H9 (cell line): ENCODE results near the gene SIX5. TPM values are rescaled to one million over a fixed set of nuclear protein-coding genes. Genes with fewer than 3 reads are reported as not detected.

Experiments used
- DNase-seq: peaks from one replicate; pipeline ENCODE4 v3.0.0-alpha.2; 2017
- H2AFZ ChIP-seq: one replicate; pipeline ENCODE4 v1.6.1; 2013; ENCODE audit warnings: mild to moderate bottlenecking, low read length, control low read depth, moderate library complexity
- H2AK5ac ChIP-seq: 2 replicates; pipeline ENCODE4 v1.6.1; 2013; ENCODE audit warnings: low read length, control low read depth, mixed read lengths; ENCODE audit not compliant: insufficient read length
- H2BK120ac ChIP-seq: one replicate; pipeline ENCODE4 v1.6.1; 2013; ENCODE audit warnings: low read depth, mild to moderate bottlenecking, low read length, control low read depth, inconsistent platforms; ENCODE audit not compliant: poor library complexity, severe bottlenecking
- H2BK12ac ChIP-seq: 2 replicates; pipeline ENCODE4 v1.6.1; 2013; ENCODE audit warnings: low read length, control low read depth, mixed read lengths, low read depth; ENCODE audit not compliant: insufficient read length
- H2BK15ac ChIP-seq: 2 replicates; pipeline ENCODE4 v1.6.1; 2013; ENCODE audit warnings: low read depth, low read length, control low read depth
- H2BK20ac ChIP-seq: one replicate; pipeline ENCODE4 v1.6.1; 2013; ENCODE audit warnings: low read depth, mild to moderate bottlenecking, low read length, control low read depth, inconsistent platforms; ENCODE audit not compliant: poor library complexity, severe bottlenecking
- H2BK5ac ChIP-seq: 2 replicates; pipeline ENCODE4 v1.6.1; 2013; ENCODE audit warnings: low read length, control low read depth, mixed read lengths; ENCODE audit not compliant: insufficient read length
- H3K14ac ChIP-seq: 2 replicates; pipeline ENCODE4 v1.6.1; 2013; ENCODE audit warnings: low read length, control low read depth; ENCODE audit not compliant: insufficient read depth
- H3K18ac ChIP-seq: 2 replicates; pipeline ENCODE4 v1.6.1; 2013; ENCODE audit warnings: low read depth, mild to moderate bottlenecking, mixed read lengths, low read length, control low read depth; ENCODE audit not compliant: insufficient read length
- H3K23ac ChIP-seq: 2 replicates; pipeline ENCODE4 v1.6.1; 2013; ENCODE audit warnings: low read length, control low read depth, mixed read lengths, low read depth; ENCODE audit not compliant: insufficient read length
- H3K23me2 ChIP-seq: 2 replicates; pipeline ENCODE4 v1.6.1; 2013; ENCODE audit warnings: low read depth, mild to moderate bottlenecking, mixed read lengths, low read length, control low read depth; ENCODE audit not compliant: insufficient read length, poor library complexity, severe bottlenecking
- H3K27ac ChIP-seq: 2 replicates; pipeline ENCODE4 v1.5.1; 2013; ENCODE audit warnings: low read length, control low read depth, mixed read lengths, low read depth; ENCODE audit not compliant: insufficient read length
- H3K27me3 ChIP-seq: 2 replicates; pipeline ENCODE4 v1.6.1; 2013; ENCODE audit warnings: low read length, control low read depth, inconsistent platforms; ENCODE audit not compliant: insufficient read depth
- H3K4ac ChIP-seq: 2 replicates; pipeline ENCODE4 v1.6.1; 2013; ENCODE audit warnings: low read depth, mild to moderate bottlenecking, control low read depth, inconsistent platforms, low read length, moderate library complexity
- H3K4me1 ChIP-seq: 2 replicates; pipeline ENCODE4 v1.6.1; 2013; ENCODE audit warnings: low read length, control low read depth, inconsistent platforms; ENCODE audit not compliant: insufficient read depth
- H3K4me2 ChIP-seq: 2 replicates; pipeline ENCODE4 v1.6.1; 2013; ENCODE audit warnings: low read length, control low read depth, mixed read lengths; ENCODE audit not compliant: insufficient read length, insufficient read depth
- H3K56ac ChIP-seq: 2 replicates; pipeline ENCODE4 v1.6.1; 2013; ENCODE audit warnings: low read depth, mild to moderate bottlenecking, mixed read lengths, low read length, control low read depth; ENCODE audit not compliant: insufficient read length
- H3K79me1 ChIP-seq: 2 replicates; pipeline ENCODE4 v1.6.1; 2013; ENCODE audit warnings: low read depth, mild to moderate bottlenecking, moderate library complexity, low read length, control low read depth, inconsistent platforms; ENCODE audit not compliant: insufficient read depth, poor library complexity, severe bottlenecking
- H3K79me2 ChIP-seq: 2 replicates; pipeline ENCODE4 v1.6.1; 2013; ENCODE audit warnings: low read length, control low read depth, inconsistent platforms; ENCODE audit not compliant: insufficient read depth
- H3K9ac ChIP-seq: 2 replicates; pipeline ENCODE4 v1.6.1; 2013; ENCODE audit warnings: low read length, control low read depth, mixed read lengths; ENCODE audit not compliant: insufficient read length; ENCODE audit errors: extremely low read depth
- H3K9me3 ChIP-seq: one replicate; pipeline ENCODE4 v1.6.1; 2013; ENCODE audit warnings: low read depth, low read length, inconsistent platforms; ENCODE audit not compliant: control insufficient read depth
- H3T11ph ChIP-seq: one replicate; pipeline ENCODE4 v1.6.1; 2013; ENCODE audit warnings: mild to moderate bottlenecking, low read length, control low read depth, inconsistent platforms
- H4K20me1 ChIP-seq: one replicate; pipeline ENCODE4 v1.6.1; 2013; ENCODE audit not compliant: control insufficient read depth, insufficient read length, insufficient read depth
- H4K5ac ChIP-seq: 2 replicates; pipeline ENCODE4 v1.6.1; 2013; ENCODE audit warnings: low read depth, mild to moderate bottlenecking, mixed read lengths, low read length, control low read depth; ENCODE audit not compliant: insufficient read length
- H4K8ac ChIP-seq: replicated peaks from 2 replicates; pipeline ENCODE4 v1.6.1; 2013; ENCODE audit warnings: low read length, control low read depth, mixed read lengths, low read depth; ENCODE audit not compliant: insufficient read length
- H4K91ac ChIP-seq: 2 replicates; pipeline ENCODE4 v1.6.1; 2013; ENCODE audit warnings: low read depth, mild to moderate bottlenecking, moderate library complexity, mixed read lengths, low read length, control low read depth; ENCODE audit not compliant: insufficient read length
- H3K27ac Mint-ChIP-seq, 3 experiments: 2 replicates in 2 of 3; 3 replicates in 1 of 3; pipeline ENCODE4 v1.8.0; 2020 to 2021; ENCODE audit warnings: mixed read lengths in 3 of 3, mild to moderate bottlenecking in 1 of 3, moderate library complexity in 1 of 3
- H3K27me3 Mint-ChIP-seq: 2 replicates; pipeline ENCODE4 v1.8.0; 2021; ENCODE audit warnings: low read depth, mild to moderate bottlenecking, moderate library complexity, mixed read lengths
- H3K36me3 Mint-ChIP-seq, 3 experiments: 2 replicates in 2 of 3; 3 replicates in 1 of 3; pipeline ENCODE4 v1.8.0; 2020 to 2021; ENCODE audit warnings: low read depth in 3 of 3, mixed read lengths in 3 of 3; ENCODE audit not compliant: insufficient read depth in 1 of 3
- H3K4me1 Mint-ChIP-seq, 2 experiments: 2 replicates each; pipeline ENCODE4 v1.8.0; 2020; ENCODE audit warnings: mixed read lengths in 2 of 2
- H3K4me3 Mint-ChIP-seq, 2 experiments: 2 replicates in 1 of 2; 3 replicates in 1 of 2; pipeline ENCODE4 v1.8.0; 2020 to 2021; ENCODE audit warnings: mild to moderate bottlenecking in 2 of 2, mixed read lengths in 2 of 2, moderate library complexity in 1 of 2
- H3K9me3 Mint-ChIP-seq, 2 experiments: 2 replicates in 1 of 2; 3 replicates in 1 of 2; pipeline ENCODE4 v1.8.0; 2020; ENCODE audit warnings: mild to moderate bottlenecking in 2 of 2, mixed read lengths in 2 of 2, moderate library complexity in 1 of 2
- WGBS: extraction: QIAGEN DNeasy Blood & Tissue Kit; methylation state at CpG from one replicate; pipeline ENCODE4 v1.1.7; 2013; ENCODE audit warnings: missing lambda C conversion rate, low lambda C conversion rate, mixed read lengths; ENCODE audit not compliant: insufficient read length; ENCODE audit errors: extremely low coverage; 5-methylcytosine and 5-hydroxymethylcytosine counted together
- total RNA-seq: library from RNA; stranded (reverse); gene quantifications from 2 replicates; pipeline ENCODE4 v1.2.1, GENCODE V29; 2021
- TF ChIP-seq, protein P1 (sequence below): fragments of 200-600 bp; sonication (generic); conservative IDR thresholded peaks from 3 replicates; pipeline ENCODE4 v1.8.0; 2021; ENCODE audit warnings: antibody characterized with exemption, mild to moderate bottlenecking

SIX5 gene
- total RNA-seq, 1 experiment from 2014 or later: 41.7 TPM

GRCh38 chr19:45785097-45785496 is 16.0 kb upstream of the SIX5 start:
- H3T11ph ChIP-seq: no peak overlapping the region
- H3K9me3 ChIP-seq: no peaks in the 10 kb centered on the region
- no peak overlapping the region for H4K91ac ChIP-seq
- H3K23me2 ChIP-seq: no peaks in the 10 kb centered on the region
- H2AK5ac ChIP-seq: no peak overlapping the region
- no peak overlapping the region for H3K4ac ChIP-seq
- no peak overlapping the region for H3K4me2 ChIP-seq
- DNase-seq: no peak
- Mint-ChIP-seq H3K27ac (no peak overlapping the region), H3K9me3 (no peaks in the 10 kb centered on the region), H3K36me3 (peaks cover 22 to 49% (median 44%) of the 10 kb centered on the region in 3 experiments), H3K27me3 (peaks cover 16% of the 10 kb centered on the region), H3K4me3 (no peak overlapping the region), H3K4me1 (peaks cover 10 to 29% of the 10 kb centered on the region in 2 experiments)
- H2BK15ac ChIP-seq: no peak overlapping the region
- H3K27ac ChIP-seq: no peak overlapping the region
- no peaks in the 10 kb centered on the region for H4K20me1 ChIP-seq
- no peak overlapping the region for H2BK12ac ChIP-seq
- TF ChIP-seq, protein P1, sequence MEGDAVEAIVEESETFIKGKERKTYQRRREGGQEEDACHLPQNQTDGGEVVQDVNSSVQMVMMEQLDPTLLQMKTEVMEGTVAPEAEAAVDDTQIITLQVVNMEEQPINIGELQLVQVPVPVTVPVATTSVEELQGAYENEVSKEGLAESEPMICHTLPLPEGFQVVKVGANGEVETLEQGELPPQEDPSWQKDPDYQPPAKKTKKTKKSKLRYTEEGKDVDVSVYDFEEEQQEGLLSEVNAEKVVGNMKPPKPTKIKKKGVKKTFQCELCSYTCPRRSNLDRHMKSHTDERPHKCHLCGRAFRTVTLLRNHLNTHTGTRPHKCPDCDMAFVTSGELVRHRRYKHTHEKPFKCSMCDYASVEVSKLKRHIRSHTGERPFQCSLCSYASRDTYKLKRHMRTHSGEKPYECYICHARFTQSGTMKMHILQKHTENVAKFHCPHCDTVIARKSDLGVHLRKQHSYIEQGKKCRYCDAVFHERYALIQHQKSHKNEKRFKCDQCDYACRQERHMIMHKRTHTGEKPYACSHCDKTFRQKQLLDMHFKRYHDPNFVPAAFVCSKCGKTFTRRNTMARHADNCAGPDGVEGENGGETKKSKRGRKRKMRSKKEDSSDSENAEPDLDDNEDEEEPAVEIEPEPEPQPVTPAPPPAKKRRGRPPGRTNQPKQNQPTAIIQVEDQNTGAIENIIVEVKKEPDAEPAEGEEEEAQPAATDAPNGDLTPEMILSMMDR: no peak
- no peak overlapping the region for H2BK120ac ChIP-seq
- H3K79me2 ChIP-seq: no peaks in the 10 kb centered on the region
- peaks cover 3% of the 10 kb centered on the region; the same call in 1 of the 2 replicates for H3K4me1 ChIP-seq
- no peak overlapping the region for H2AFZ ChIP-seq
- WGBS: no CpG with 5 or more reads among the region's 5 CpGs
- no peak overlapping the region for H4K5ac ChIP-seq
- H3K79me1 ChIP-seq: no peaks in the 10 kb centered on the region
- no peak overlapping the region for H2BK5ac ChIP-seq
- no peaks in the 10 kb centered on the region; the same call in 1 of the 2 replicates for H3K27me3 ChIP-seq
- H4K8ac ChIP-seq: no peak overlapping the region
- H3K14ac ChIP-seq: no peak overlapping the region
- no peak overlapping the region for H2BK20ac ChIP-seq
- H3K23ac ChIP-seq: no peak overlapping the region
- H3K56ac ChIP-seq: no peak overlapping the region
- no peak overlapping the region for H3K9ac ChIP-seq
- H3K18ac ChIP-seq: no peak overlapping the region
